Neural cell (in vitro differentiated cells): ENCODE data around the gene COL5A1. TPM values are rescaled to one million over a fixed set of nuclear protein-coding genes. Genes with fewer than 3 reads are reported as not detected.

Experiments used
- H2AFZ ChIP-seq: fragments of 200-600, 300-800 bp; sonication (generic), shearing (Covaris generic); 2 replicates; pipeline ENCODE4 v1.6.0; 2014; ENCODE audit warnings: low read depth, mild to moderate bottlenecking, antibody characterized with exemption, low read length, moderate library complexity
- H3F3A ChIP-seq: fragments of 200-600 bp; shearing (Covaris generic); 2 replicates; pipeline ENCODE4 v1.6.1; 2016; ENCODE audit warnings: mild to moderate bottlenecking, moderate library complexity, mixed read lengths, antibody characterized with exemption, low read length; ENCODE audit not compliant: insufficient read depth, poor library complexity, severe bottlenecking
- H3K27ac ChIP-seq: fragments of 200-600, 300-800 bp; sonication (generic), shearing (Covaris generic); 2 replicates; pipeline ENCODE4 v1.5.1; 2014; ENCODE audit warnings: mild to moderate bottlenecking, low read length, moderate library complexity
- H3K27me3 ChIP-seq: fragments of 300-800, 200-600 bp; sonication (generic), shearing (Covaris generic); 2 replicates; pipeline ENCODE4 v1.6.0; 2014; ENCODE audit warnings: mild to moderate bottlenecking, low read depth, low read length, moderate library complexity; ENCODE audit not compliant: insufficient read depth
- H3K36me3 ChIP-seq: fragments of 300-800, 200-600 bp; sonication (generic), shearing (Covaris generic); 2 replicates; pipeline ENCODE4 v1.5.1; 2014; ENCODE audit warnings: mild to moderate bottlenecking, antibody characterized with exemption, low read length, moderate library complexity; ENCODE audit not compliant: insufficient read depth
- H3K4me2 ChIP-seq: fragments of 300-800, 200-600 bp; sonication (generic), shearing (Covaris generic); 2 replicates; pipeline ENCODE4 v1.6.0; 2014; ENCODE audit warnings: mild to moderate bottlenecking, low read length
- H3K4me3 ChIP-seq: fragments of 300-800, 200-600 bp; sonication (generic), shearing (Covaris generic); 2 replicates; pipeline ENCODE4 v1.5.1; 2014; ENCODE audit warnings: mild to moderate bottlenecking, low read length, moderate library complexity
- H3K79me2 ChIP-seq: fragments of 200-600 bp; shearing (Covaris generic); replicated peaks from 2 replicates; pipeline ENCODE4 v1.6.0; 2014; ENCODE audit warnings: mild to moderate bottlenecking, low read length, moderate library complexity; ENCODE audit not compliant: insufficient read depth
- H3K9ac ChIP-seq: fragments of 300-800, 200-600 bp; sonication (generic), shearing (Covaris generic); 2 replicates; pipeline ENCODE4 v1.6.1; 2016; ENCODE audit warnings: mild to moderate bottlenecking, low read length, mixed read lengths
- H3K9me2 ChIP-seq: fragments of 200-600 bp; shearing (Covaris generic); 2 replicates; pipeline ENCODE4 v1.6.1; 2016; ENCODE audit warnings: mild to moderate bottlenecking, low read length, mixed read lengths; ENCODE audit not compliant: insufficient read depth
- H3K9me3 ChIP-seq: fragments of 200-600, 300-800 bp; sonication (generic), shearing (Covaris generic); 2 replicates; pipeline ENCODE4 v1.6.1; 2016; ENCODE audit warnings: mild to moderate bottlenecking, mixed run types, low read length, moderate library complexity, mixed read lengths
- H4K20me1 ChIP-seq: fragments of 200-600 bp; shearing (Covaris generic); 2 replicates; pipeline ENCODE4 v1.6.1; 2016; ENCODE audit warnings: mild to moderate bottlenecking, mixed run types; ENCODE audit not compliant: insufficient read depth
- CTCF ChIP-seq: fragments of 450-650 bp; IDR thresholded peaks from 2 replicates; pipeline ENCODE4 v1.5.1; 2014; ENCODE audit warnings: antibody characterized with exemption, mild to moderate bottlenecking, moderate library complexity; ENCODE audit not compliant: poor library complexity, severe bottlenecking
- EP300 ChIP-seq: fragments of 450-650 bp; conservative IDR thresholded peaks from 2 replicates; pipeline ENCODE4 v1.6.1; 2014; ENCODE audit warnings: antibody characterized with exemption, mild to moderate bottlenecking, moderate library complexity; ENCODE audit not compliant: poor library complexity, severe bottlenecking
- EZH2 ChIP-seq: fragments of 200-600, 300-800 bp; shearing (Covaris generic), sonication (generic); IDR thresholded peaks from 2 replicates; pipeline ENCODE4 v1.6.1; 2014; ENCODE audit warnings: antibody characterized with exemption, low read length, borderline replicate concordance, mild to moderate bottlenecking; ENCODE audit not compliant: insufficient read depth, poor library complexity, severe bottlenecking
- MXI1 ChIP-seq: fragments of 450-650 bp; conservative IDR thresholded peaks from 2 replicates; pipeline ENCODE4 v1.6.1; 2014; ENCODE audit warnings: antibody characterized with exemption, mild to moderate bottlenecking; ENCODE audit not compliant: poor library complexity, severe bottlenecking
- POLR2AphosphoS5 ChIP-seq: IDR thresholded peaks from 2 replicates; pipeline ENCODE4 v1.6.1; 2012
- RAD21 ChIP-seq: fragments of 450-650 bp; conservative IDR thresholded peaks from 2 replicates; pipeline ENCODE4 v1.6.1; 2014; ENCODE audit warnings: antibody characterized with exemption, mild to moderate bottlenecking, moderate library complexity
- REST ChIP-seq: IDR thresholded peaks from 2 replicates; pipeline ENCODE4 v1.6.1; 2012; ENCODE audit warnings: borderline replicate concordance
- SMC3 ChIP-seq: fragments of 450-650 bp; conservative IDR thresholded peaks from 2 replicates; pipeline ENCODE4 v1.6.1; 2014; ENCODE audit warnings: antibody characterized with exemption, mild to moderate bottlenecking, moderate library complexity; ENCODE audit not compliant: poor library complexity
- TAF1 ChIP-seq: IDR thresholded peaks from 2 replicates; pipeline ENCODE4 v1.6.1; 2012; ENCODE audit warnings: low read depth
- polyA plus RNA-seq: library from polyadenylated mRNA; depleted of rRNA; stranded (reverse); fragments of >200 nt; gene quantifications from 2 replicates; pipeline ENCODE4 v1.2.3, GENCODE V29; 2014

COL5A1 gene
- polyA plus RNA-seq, 1 donor from 2014 or later, result not detected

DNA sequence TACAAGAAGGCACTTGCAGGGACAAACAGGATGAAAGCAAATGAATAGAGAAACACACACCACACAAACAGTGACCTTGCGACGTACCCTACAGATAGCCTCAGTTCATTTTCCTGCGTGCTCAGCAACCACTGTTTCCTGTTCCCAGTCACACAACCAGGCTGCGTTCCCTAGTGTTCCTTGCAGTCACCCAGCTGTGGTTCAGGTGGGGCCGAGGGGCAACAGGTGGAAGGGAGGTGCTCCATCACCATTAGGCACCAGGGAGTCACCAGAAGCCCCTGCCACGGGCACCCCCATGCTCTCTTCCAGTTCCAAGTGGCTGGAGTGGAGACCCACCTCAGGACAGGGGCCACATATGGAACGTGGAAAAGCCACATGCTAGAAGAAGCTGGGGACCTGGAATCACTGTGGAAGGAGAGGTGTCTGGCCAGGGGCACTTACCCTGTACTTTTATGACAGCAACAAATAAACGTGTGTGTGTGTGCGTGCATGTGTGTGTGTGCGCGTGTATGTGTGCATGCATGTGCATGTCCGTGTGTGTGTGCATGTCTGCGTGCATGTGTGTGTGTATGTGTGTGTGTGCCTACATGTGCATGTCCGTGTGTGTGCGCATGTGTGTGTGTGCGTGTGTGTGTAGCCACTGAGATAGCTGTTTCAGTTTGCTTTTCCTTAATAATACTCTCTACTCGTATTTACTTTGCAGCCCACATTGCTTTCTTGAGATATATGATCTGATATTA, 220.2 kb downstream of the COL5A1 start:
- no peaks in the 10 kb centered on the region for H3K27me3 ChIP-seq
- H3K9ac ChIP-seq, result no peak overlapping the region
- H3F3A ChIP-seq, result no peaks in the 10 kb centered on the region
- no peaks in the 10 kb centered on the region for H4K20me1 ChIP-seq
- H3K9me3 ChIP-seq, result no peaks in the 10 kb centered on the region
- H2AFZ ChIP-seq, result no peak overlapping the region
- no peaks in the 10 kb centered on the region for H3K79me2 ChIP-seq
- H3K4me2 ChIP-seq, result no peak overlapping the region
- H3K27ac ChIP-seq, result no peak overlapping the region
- no peak for TF ChIP-seq TAF1
- no peak for TF ChIP-seq REST
- TF ChIP-seq CTCF, result no peak
- TF ChIP-seq POLR2AphosphoS5, result no peak
- TF ChIP-seq EP300, result no peak
- TF ChIP-seq MXI1, result no peak
- TF ChIP-seq EZH2, result no peak
- no peak for TF ChIP-seq RAD21
- TF ChIP-seq SMC3, result no peak
- no peaks in the 10 kb centered on the region for H3K36me3 ChIP-seq
- no peaks in the 10 kb centered on the region for H3K9me2 ChIP-seq
- H3K4me3 ChIP-seq, result no peak overlapping the region

DNA sequence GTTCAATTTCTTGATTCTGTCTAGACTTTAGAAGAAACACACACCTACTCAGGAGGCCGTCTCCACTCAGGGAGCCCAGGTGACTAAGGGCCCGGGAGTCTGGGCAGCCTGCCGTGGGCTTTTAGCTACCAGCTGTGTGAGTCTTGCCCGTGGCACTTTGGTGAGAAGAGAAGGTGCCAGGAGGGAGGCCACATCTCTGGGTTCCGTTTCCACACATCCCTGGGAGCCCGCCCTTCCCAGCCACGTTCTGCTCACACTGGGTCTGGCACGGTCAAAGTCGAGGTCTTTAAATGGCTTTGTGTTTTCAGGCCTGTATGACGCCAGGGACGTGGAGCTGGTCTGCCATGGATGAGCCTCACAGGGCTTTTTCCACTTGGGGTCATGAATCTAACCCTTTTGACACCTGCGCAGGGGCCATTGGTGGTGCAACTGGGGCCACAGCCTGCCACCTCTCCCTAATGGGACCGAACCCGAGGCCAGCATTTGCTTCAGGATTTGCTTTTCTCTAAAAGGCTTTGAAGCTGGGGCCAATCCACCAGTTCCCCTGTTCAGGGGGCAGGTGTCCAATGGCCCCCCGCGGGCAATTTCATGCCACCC, 221.8 kb downstream of the COL5A1 start:
- Histone ChIP-seq H3K27ac (no peak overlapping the region), H3F3A (no peaks in the 10 kb centered on the region), H2AFZ (no peak overlapping the region), H3K36me3 (no peaks in the 10 kb centered on the region), H3K9me2 (no peaks in the 10 kb centered on the region), H3K9me3 (no peaks in the 10 kb centered on the region), H3K79me2 (no peaks in the 10 kb centered on the region), H3K4me3 (no peak overlapping the region), H3K27me3 (no peaks in the 10 kb centered on the region), H4K20me1 (no peaks in the 10 kb centered on the region), H3K4me2 (no peak overlapping the region), H3K9ac (no peak overlapping the region)
- TF ChIP-seq TAF1 (no peak), POLR2AphosphoS5 (no peak), EP300 (no peak), CTCF (no peak), MXI1 (no peak), SMC3 (no peak), REST (no peak), EZH2 (no peak), RAD21 (no peak)
